BJ (cell line): ENCODE measurements around the gene SOBP. TPM values are rescaled to one million over a fixed set of nuclear protein-coding genes. Genes with fewer than 3 reads are reported as not detected.

Experiments used
- CTCF ChIA-PET: fragments of 350-600 bp; formaldehyde crosslinking; extraction: SDS; loops from one replicate; lab custom pipeline; 2021; ENCODE audit warnings: antibody characterized with exemption, inconsistent platforms; lab: Yijun Ruan, JAX
- POLR2A ChIA-PET: fragments of 300-600 bp; sonication (Branson Sonifier 250); formaldehyde crosslinking; extraction: SDS; loops from one replicate; lab custom pipeline; 2021; ENCODE audit warnings: antibody characterized with exemption; lab: Charles Lee
- DNase-seq: peaks from one replicate; pipeline ENCODE4 v3.0.0-alpha.2; 2011; ENCODE audit warnings: low read depth
- H3K27me3 ChIP-seq: 2 replicates; pipeline ENCODE4 v1.6.0; 2011; ENCODE audit warnings: low read length; ENCODE audit not compliant: control insufficient read depth, insufficient read depth
- H3K36me3 ChIP-seq: 2 replicates; pipeline ENCODE4 v1.5.1; 2011; ENCODE audit warnings: low read length; ENCODE audit not compliant: control insufficient read depth, insufficient read depth
- H3K4me3 ChIP-seq: 2 replicates; pipeline ENCODE4 v1.5.1; 2011; ENCODE audit warnings: low read depth, mild to moderate bottlenecking, control low read depth, low read length
- polyA plus RNA-seq: library from polyadenylated mRNA; depleted of rRNA; stranded (reverse); fragments of >200 nt; gene quantifications from 2 replicates; pipeline ENCODE4 v1.2.3, GENCODE V29; 2011
- TF ChIP-seq, protein P1 (sequence below): IDR thresholded peaks from 2 replicates; pipeline ENCODE4 v1.5.1; 2011; ENCODE audit warnings: low read depth, mild to moderate bottlenecking, control low read depth, inconsistent platforms, low read length, moderate library complexity; ENCODE audit not compliant: insufficient read depth

Gene SOBP
- polyA plus RNA-seq, 1 experiment, result not detected

DNA sequence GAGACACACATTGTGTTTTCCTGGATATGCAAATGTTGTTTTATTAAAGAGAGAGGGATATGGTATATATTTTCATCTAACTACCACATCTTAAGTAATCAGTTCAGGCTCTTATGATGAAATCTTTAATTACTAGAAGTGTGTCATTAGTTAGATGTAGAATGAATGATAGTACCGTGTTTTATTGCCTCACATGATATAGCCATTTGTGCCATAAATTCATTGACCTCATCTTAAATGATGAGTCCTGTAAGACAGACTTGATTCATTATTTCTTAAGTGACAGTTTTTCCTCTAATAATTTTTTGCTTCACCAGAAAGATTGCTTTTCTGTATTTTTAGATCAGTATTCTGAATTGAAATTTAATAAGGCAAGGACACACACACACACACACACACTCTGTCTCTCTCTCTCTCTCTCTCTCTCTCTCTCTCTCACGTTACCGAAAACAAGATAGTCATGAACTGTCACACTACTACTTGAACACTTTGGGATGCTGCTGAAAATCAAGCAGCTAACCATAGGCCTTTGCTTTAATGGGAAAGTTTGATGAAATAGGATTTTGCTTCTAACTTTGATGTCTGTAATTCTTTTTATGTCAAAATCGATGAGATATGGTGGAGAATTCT, 140.5 kb downstream of the SOBP start:
- ChIA-PET POLR2A (no interaction called here), CTCF (no interaction called here)
- TF ChIP-seq, protein P1, sequence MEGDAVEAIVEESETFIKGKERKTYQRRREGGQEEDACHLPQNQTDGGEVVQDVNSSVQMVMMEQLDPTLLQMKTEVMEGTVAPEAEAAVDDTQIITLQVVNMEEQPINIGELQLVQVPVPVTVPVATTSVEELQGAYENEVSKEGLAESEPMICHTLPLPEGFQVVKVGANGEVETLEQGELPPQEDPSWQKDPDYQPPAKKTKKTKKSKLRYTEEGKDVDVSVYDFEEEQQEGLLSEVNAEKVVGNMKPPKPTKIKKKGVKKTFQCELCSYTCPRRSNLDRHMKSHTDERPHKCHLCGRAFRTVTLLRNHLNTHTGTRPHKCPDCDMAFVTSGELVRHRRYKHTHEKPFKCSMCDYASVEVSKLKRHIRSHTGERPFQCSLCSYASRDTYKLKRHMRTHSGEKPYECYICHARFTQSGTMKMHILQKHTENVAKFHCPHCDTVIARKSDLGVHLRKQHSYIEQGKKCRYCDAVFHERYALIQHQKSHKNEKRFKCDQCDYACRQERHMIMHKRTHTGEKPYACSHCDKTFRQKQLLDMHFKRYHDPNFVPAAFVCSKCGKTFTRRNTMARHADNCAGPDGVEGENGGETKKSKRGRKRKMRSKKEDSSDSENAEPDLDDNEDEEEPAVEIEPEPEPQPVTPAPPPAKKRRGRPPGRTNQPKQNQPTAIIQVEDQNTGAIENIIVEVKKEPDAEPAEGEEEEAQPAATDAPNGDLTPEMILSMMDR, result no peak
- no peaks in the 10 kb centered on the region for H3K36me3 ChIP-seq
- peaks cover 4% of the 10 kb centered on the region; the same call in 1 of the 2 replicates for H3K27me3 ChIP-seq
- no peak overlapping the region for H3K4me3 ChIP-seq
- no peak for DNase-seq

DNA sequence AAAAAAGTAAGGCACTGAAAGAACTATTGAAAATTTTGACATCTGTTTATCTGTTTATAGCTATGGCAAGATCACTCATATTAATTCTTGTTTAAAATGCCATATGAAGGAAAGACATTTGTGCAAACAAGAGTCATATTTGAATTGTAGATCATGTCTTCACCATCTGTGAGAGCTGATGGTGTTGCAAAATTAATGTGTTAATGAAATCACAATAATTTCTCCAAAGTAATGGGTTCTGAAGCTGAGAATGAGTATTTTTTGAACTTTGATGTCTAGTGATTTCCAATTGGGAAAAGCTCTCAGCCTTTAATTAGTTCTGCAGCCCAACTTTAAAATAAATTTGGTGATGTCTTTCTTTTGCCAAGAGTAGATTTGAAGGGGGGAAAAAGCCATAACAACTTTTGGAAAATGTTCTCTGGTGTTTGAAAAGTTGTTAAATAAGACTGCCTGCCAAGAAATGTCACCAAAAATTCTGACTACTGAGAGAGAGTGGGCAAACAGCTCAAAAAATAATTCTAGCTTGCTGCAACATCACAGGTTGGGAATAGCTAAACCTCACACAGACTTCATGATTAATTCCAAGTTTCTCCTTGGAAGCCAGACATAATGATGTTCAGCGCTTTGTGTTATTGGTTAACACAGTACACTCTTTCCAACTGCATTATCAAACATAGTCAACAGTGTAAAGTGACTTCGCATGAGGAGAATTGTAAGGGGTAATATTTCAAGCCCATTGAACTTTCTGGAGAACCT, 142.6 kb downstream of the SOBP start:
- Histone ChIP-seq H3K27me3 (peaks cover 8% of the 10 kb centered on the region; the same call in 1 of the 2 replicates), H3K36me3 (no peaks in the 10 kb centered on the region), H3K4me3 (no peak overlapping the region)
- no peak for DNase-seq
- ChIA-PET POLR2A (no interaction called here), CTCF (interaction anchor here (0.5 to 0.6 kb wide), 3 partner anchors 191 to 1272 kb away, joined by 3 read pairs; partner anchors contain the start of genes CRYBG1 and SCML4)
- TF ChIP-seq, protein P1, result no peak

DNA sequence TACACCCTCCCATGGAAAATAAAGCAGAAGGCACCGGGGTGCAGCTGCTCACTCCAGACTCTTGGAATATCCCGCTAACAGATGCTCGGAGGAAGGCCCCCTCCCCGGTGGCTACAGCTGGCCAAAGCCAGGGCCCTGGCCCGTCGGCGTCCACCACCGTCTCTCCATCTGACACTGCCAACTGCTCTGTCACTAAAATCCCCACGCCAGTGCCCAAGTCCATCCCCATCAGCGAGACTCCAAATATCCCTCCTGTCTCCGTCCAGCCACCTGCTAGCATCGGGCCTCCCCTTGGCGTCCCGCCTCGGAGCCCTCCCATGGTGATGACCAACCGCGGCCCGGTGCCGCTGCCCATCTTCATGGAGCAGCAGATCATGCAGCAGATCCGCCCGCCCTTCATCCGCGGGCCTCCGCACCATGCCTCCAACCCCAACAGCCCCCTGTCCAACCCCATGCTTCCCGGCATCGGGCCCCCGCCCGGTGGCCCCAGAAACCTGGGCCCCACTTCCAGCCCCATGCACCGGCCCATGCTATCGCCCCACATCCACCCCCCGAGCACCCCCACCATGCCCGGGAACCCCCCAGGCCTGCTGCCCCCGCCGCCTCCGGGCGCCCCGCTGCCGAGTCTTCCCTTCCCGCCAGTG, 143.9 kb downstream of the SOBP start:
- ChIA-PET POLR2A (no interaction called here), CTCF (no interaction called here)

DNA sequence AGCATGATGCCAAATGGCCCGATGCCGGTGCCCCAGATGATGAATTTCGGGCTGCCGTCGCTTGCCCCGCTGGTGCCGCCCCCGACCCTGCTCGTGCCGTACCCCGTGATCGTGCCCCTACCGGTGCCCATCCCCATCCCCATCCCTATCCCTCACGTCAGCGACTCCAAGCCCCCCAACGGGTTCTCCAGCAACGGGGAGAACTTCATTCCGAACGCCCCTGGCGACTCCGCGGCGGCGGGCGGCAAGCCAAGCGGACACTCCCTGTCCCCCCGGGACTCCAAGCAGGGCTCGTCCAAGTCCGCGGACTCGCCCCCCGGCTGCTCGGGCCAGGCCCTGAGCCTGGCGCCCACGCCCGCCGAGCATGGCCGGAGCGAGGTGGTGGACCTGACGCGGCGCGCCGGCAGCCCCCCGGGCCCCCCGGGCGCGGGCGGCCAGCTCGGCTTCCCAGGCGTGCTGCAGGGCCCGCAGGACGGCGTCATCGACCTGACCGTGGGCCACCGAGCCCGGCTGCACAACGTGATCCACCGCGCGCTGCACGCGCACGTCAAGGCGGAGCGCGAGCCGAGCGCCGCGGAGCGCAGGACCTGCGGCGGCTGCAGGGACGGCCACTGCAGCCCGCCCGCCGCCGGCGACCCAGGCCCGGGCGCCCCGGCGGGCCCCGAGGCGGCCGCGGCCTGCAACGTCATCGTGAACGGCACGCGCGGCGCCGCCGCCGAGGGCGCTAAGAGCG, 144.6 kb downstream of the SOBP start:
- TF ChIP-seq, protein P1, result no peak

More for the DNA sequence above, 143.9 kb downstream of the SOBP start:
- H3K36me3 ChIP-seq, result no peaks in the 10 kb centered on the region
- no peak overlapping the region for H3K4me3 ChIP-seq
- H3K27me3 ChIP-seq, result peaks cover 9% of the 10 kb centered on the region; the same call in 1 of the 2 replicates
- TF ChIP-seq, protein P1, result no peak
- no peak for DNase-seq

More for the DNA sequence above, 144.6 kb downstream of the SOBP start:
- CTCF ChIA-PET, result no interaction called here
- Histone ChIP-seq H3K4me3 (no peak overlapping the region), H3K27me3 (peaks cover 9% of the 10 kb centered on the region; the same call in 1 of the 2 replicates), H3K36me3 (no peaks in the 10 kb centered on the region)
- POLR2A ChIA-PET, result no interaction called here
- no peak for DNase-seq
